HUES64 (cell line): ENCODE data around the gene PROCR. TPM values are rescaled to one million over a fixed set of nuclear protein-coding genes. Genes with fewer than 3 reads are reported as not detected.

Experiments
- H3K27ac ChIP-seq: 2 replicates; pipeline ENCODE4 v1.7.0; 2013; ENCODE audit warnings: low read depth, low read length, inconsistent platforms
- H3K27me3 ChIP-seq: 2 replicates; pipeline ENCODE4 v1.6.1; 2013; ENCODE audit warnings: mild to moderate bottlenecking, low read length; ENCODE audit not compliant: insufficient read depth
- H3K36me3 ChIP-seq: 2 replicates; pipeline ENCODE4 v1.6.1; 2013; ENCODE audit warnings: mild to moderate bottlenecking, low read length; ENCODE audit not compliant: insufficient read depth
- H3K4me1 ChIP-seq: 2 replicates; pipeline ENCODE4 v1.6.1; 2013; ENCODE audit warnings: mild to moderate bottlenecking, low read length, moderate library complexity; ENCODE audit not compliant: insufficient read depth
- H3K4me3 ChIP-seq: 2 replicates; pipeline ENCODE4 v1.5.1; 2013; ENCODE audit warnings: mild to moderate bottlenecking, low read length, moderate library complexity
- H3K9ac ChIP-seq: 2 replicates; pipeline ENCODE4 v1.6.1; 2013; ENCODE audit warnings: mild to moderate bottlenecking, low read depth, low read length
- H3K9me3 ChIP-seq: 2 replicates; pipeline ENCODE4 v1.6.1; 2013; ENCODE audit warnings: low read depth, low read length; ENCODE audit not compliant: insufficient read depth
- WGBS: fragments of 150-250, 120-280 bp; methylation state at CpG from one replicate; pipeline ENCODE4 v1.1.7; 2013; ENCODE audit warnings: missing lambda C conversion rate; 5-methylcytosine and 5-hydroxymethylcytosine counted together
- polyA plus RNA-seq, 2 experiments: library from polyadenylated mRNA; stranded (reverse); fragments of 50-300 nt; gene quantifications; one replicate each; pipeline ENCODE4 v1.2.3, GENCODE V29; 2013

PROCR gene
- polyA plus RNA-seq (2013, experiment 1 of 2): 8.4 TPM
- polyA plus RNA-seq (2013, experiment 2 of 2): 11.6 TPM

DNA sequence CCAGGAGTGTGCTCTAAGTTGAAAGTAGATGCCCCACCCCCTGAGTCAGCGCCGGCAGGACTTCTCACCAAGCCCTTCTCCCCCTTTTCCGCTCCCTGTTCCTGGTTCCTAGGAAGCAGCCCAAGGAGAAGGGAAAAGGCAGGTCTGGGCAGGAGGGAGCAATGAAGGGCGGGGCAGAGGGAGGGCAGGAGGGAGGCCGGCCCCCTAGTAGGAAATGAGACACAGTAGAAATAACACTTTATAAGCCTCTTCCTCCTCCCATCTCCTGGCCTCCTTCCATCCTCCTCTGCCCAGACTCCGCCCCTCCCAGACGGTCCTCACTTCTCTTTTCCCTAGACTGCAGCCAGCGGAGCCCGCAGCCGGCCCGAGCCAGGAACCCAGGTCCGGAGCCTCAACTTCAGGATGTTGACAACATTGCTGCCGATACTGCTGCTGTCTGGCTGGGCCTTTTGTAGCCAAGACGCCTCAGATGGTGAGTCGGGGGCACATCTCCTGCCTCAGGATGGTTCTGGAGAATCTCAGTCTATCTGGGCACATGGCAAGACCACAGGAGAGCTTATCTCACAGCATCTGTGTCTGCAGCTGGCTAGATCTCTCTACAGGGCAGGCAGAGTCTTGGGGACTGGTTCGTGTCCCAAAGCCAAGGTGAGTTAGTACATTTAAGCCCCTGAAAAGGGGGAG, at the start of gene PROCR:
TSS of gene PROCR (plus strand) at position 320 of the 681 bp plus-strand sequence. CDS start at position 403, 83 bp downstream.
- Histone ChIP-seq H3K9ac (peak within 1 kb of the TSS; percentile 20; the same call in 1 of the 2 replicates), H3K27ac (0 out of 2 replicates have a peak within 1 kb of the TSS, but pooled peaks have one; percentile 1), H3K4me1 (peaks cover 14% of the 10 kb centered on the region), H3K27me3 (no peaks in the 10 kb centered on the region), H3K9me3 (no peaks in the 10 kb centered on the region), H3K4me3 (peak within 1 kb of the TSS; percentile 54), H3K36me3 (peaks cover 7% of the 10 kb centered on the region; the same call in 1 of the 2 replicates)
- 9% methylated on average over 15 of the region's 16 CpGs for WGBS

DNA sequence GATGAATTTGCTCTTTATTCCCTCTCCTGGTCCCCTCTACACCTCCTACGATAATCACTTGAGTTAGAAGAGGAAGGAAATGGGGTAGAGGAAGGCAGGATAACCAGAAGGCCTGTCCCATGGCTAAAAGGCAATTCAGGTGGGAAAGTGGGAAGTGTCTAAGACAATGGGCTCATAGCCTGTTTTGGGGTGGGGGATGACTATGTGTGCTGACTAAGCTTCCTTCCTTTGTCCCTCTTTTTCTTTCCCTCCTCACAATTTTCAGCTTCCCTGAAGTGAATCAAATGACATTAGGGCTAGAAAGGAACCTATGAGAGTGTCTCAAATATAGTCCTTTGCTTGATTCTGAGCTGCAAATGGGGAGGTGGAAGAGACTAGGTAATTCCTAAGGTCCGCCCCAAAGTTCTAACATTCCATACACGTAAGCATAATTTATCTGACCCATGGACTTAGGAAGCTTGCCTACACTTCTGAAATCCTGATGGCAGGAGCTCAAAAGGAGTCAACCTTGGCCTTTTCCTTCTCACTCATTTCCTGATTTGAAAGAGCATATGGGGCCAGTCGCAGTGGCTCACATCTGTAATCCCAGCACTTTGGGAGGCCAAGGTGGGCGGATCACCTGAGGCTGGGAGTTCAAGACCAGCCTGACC, 49.0 kb upstream of the PROCR start:
- H3K9ac ChIP-seq: no peak overlapping the region
- H3K27me3 ChIP-seq: no peaks in the 10 kb centered on the region
- H3K4me1 ChIP-seq: no peaks in the 10 kb centered on the region
- no peak overlapping the region for H3K27ac ChIP-seq
- H3K9me3 ChIP-seq: no peaks in the 10 kb centered on the region
- peaks cover 75% of the 10 kb centered on the region for H3K36me3 ChIP-seq
- WGBS: 93% methylated on average over 5 of the region's 5 CpGs
- H3K4me3 ChIP-seq: no peak overlapping the region

DNA sequence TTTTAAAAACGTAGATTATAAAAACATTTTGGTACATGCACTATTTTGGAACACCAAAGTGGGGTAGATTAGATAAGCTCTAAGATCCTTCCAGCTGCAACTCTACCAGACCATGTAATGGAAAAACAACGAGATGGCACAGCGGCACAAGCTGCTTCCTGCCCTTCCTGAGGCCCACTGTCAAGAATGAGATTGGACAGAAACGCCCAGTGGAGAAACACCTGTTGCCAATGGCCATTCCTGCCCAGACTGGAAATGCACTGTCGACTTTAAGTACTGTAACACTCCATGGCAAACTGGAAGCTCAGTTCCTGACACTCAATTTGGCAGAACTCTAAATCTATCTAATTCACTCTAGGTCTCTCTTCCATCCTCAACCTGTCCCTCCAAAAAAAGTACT, 46.1 kb upstream of the PROCR start:
- no peak overlapping the region for H3K9ac ChIP-seq
- 96% methylated on average over 5 of the region's 5 CpGs for WGBS
- H3K27me3 ChIP-seq: no peaks in the 10 kb centered on the region
- H3K4me3 ChIP-seq: no peak overlapping the region
- H3K27ac ChIP-seq: no peak overlapping the region
- peaks cover 67% of the 10 kb centered on the region for H3K36me3 ChIP-seq
- H3K4me1 ChIP-seq: no peaks in the 10 kb centered on the region
- H3K9me3 ChIP-seq: no peaks in the 10 kb centered on the region

DNA sequence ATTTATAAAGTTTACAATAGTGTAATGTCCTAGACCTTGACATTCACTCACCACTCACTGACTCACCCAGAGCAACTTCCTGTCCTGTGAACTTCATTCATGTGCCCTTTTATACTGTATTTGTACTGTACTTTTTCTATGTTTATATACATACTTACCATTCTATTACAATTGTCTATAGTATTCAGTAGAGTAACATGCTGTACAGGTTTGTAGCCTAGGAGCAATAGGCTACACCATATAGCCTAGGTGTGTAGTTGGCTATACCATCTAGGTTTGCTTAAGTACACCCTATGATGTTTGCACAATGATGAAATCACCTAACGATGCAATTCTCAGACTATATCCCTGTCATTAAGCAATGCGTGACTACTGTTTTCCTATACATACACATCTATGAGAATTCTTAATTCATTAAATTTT, 42.2 kb upstream of the PROCR start:
- Histone ChIP-seq H3K27ac (no peak overlapping the region), H3K4me3 (no peak overlapping the region), H3K4me1 (no peaks in the 10 kb centered on the region), H3K9me3 (no peaks in the 10 kb centered on the region), H3K9ac (no peak overlapping the region), H3K36me3 (peaks cover 64% of the 10 kb centered on the region), H3K27me3 (no peaks in the 10 kb centered on the region)
- WGBS: 89% methylated on average over 2 of the region's 2 CpGs

DNA sequence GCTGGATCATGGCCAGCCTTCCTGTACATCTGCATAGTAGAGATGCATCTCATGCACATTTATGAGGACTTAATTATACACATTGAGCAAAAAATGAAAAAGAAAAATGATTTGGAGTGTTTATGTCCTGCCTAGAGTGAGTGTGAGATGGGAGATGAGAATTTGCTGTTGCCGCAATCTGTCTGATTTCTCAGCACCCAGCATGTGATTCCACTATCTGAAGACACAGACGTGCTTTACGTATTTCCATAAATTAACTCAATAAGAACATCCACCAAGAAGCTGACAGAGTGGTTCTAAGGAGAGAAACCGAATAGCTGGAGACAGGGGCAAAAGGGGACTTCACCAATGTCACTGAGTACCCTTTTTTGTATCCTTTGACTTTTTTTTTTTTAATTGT, 39.9 kb upstream of the PROCR start:
- peaks cover 64% of the 10 kb centered on the region for H3K36me3 ChIP-seq

DNA sequence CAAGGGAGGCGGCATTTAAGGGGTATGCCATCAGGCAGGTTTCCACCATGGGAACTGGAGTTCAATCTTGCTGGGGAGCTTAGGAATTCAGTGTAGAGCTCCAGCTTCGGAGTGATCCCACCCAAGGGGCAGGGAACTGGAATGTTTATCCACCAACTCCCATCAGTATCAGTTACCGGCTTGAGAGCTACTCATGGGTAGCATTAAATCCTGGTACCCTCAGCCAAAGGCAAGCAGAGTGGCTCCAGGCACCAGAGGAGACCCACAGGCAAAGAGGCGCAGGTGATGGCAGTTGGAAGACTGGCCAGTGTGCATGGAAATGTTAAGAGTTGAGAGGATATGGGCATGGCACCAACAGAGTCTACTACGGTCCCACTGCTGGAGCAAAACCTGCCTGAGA, 38.8 kb upstream of the PROCR start:
- H3K9ac ChIP-seq: no peak overlapping the region
- H3K4me1 ChIP-seq: no peaks in the 10 kb centered on the region
- no peak overlapping the region for H3K27ac ChIP-seq
- no peaks in the 10 kb centered on the region for H3K27me3 ChIP-seq
- peaks cover 66% of the 10 kb centered on the region for H3K36me3 ChIP-seq
- H3K4me3 ChIP-seq: no peak overlapping the region
- no peaks in the 10 kb centered on the region for H3K9me3 ChIP-seq
- WGBS: 93% methylated on average over 5 of the region's 5 CpGs

More for the DNA sequence above, 39.9 kb upstream of the PROCR start:
- WGBS: 89% methylated on average over 4 of the region's 4 CpGs
- Histone ChIP-seq H3K4me1 (no peaks in the 10 kb centered on the region), H3K27ac (no peak overlapping the region), H3K27me3 (no peaks in the 10 kb centered on the region), H3K9me3 (no peaks in the 10 kb centered on the region), H3K4me3 (no peak overlapping the region), H3K9ac (no peak overlapping the region)

DNA sequence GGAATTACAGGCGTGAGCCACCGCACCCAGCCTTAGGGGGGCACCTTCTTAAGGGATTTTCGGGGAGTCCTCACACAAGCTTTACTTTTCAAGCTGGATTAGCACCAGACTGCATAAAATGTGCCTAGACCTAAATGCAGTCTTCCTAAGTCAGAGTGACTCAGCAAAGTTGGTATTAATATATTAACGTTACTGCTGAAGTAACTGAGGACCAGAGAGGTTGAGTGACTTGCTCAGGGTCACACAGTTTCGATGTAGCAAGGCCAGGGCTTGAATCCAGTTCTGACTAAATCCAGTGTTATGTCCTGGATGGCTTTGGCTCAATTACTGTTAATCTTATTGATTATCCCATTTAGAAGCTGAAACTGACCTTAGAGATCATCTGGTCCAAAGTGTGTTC, 38.1 kb upstream of the PROCR start:
- no peaks in the 10 kb centered on the region for H3K9me3 ChIP-seq
- no peak overlapping the region for H3K4me3 ChIP-seq
- H3K4me1 ChIP-seq: no peaks in the 10 kb centered on the region
- no peak overlapping the region for H3K9ac ChIP-seq
- WGBS: 94% methylated on average over 5 of the region's 5 CpGs
- H3K27ac ChIP-seq: no peak overlapping the region
- peaks cover 69% of the 10 kb centered on the region for H3K36me3 ChIP-seq
- no peaks in the 10 kb centered on the region for H3K27me3 ChIP-seq

DNA sequence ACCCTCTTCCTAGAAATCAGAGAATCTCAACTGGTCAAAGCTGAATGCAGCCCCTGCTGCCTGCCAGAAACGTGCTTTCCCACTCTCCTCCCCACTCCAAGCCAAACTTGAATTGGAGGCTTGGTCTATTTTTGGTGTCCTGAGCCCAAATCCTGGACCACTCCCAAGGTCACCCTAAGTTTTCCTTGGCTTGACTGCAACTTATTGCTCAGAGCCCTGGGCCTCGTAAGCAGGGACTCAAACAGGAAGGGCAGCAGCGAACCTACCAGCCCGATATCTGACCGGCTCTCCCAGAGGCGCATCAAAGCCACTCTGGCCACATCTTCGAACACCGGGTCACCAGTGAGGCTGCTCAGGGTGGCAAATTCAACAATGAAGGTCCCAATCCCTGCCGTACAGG, 37.4 kb upstream of the PROCR start:
- no peak overlapping the region for H3K27ac ChIP-seq
- WGBS: 95% methylated on average over 9 of the region's 9 CpGs

DNA sequence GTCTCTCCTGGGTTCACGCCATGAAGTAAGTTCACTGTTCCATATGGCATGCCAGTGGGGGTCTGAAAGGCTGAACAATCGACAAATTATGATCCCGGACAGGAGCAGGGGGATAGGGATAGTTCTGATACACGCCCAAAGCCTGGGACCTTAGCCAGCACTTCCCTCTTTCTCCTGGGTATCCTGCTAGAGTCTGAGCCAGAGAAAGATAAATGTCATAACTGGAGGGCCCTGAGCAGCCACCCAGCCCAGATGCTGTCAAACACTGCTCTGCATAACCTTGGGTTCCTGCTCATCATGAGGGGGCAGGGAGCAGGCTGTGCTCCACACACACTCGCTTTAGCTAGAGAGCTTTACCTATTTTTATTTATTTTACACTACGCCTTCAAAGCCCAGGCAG, 37.0 kb upstream of the PROCR start:
- no peaks in the 10 kb centered on the region for H3K4me1 ChIP-seq
- no peaks in the 10 kb centered on the region for H3K9me3 ChIP-seq
- no peaks in the 10 kb centered on the region for H3K27me3 ChIP-seq
- peaks cover 69% of the 10 kb centered on the region for H3K36me3 ChIP-seq
- no peak overlapping the region for H3K9ac ChIP-seq
- 94% methylated on average over 6 of the region's 6 CpGs for whole genome bisulfite sequencing
- no peak overlapping the region for H3K4me3 ChIP-seq
- H3K27ac ChIP-seq: no peak overlapping the region

More for the DNA sequence above, 37.4 kb upstream of the PROCR start:
- Histone ChIP-seq H3K27me3 (no peaks in the 10 kb centered on the region), H3K9ac (no peak overlapping the region), H3K36me3 (peaks cover 69% of the 10 kb centered on the region), H3K4me1 (no peaks in the 10 kb centered on the region), H3K4me3 (no peak overlapping the region), H3K9me3 (no peaks in the 10 kb centered on the region)

DNA sequence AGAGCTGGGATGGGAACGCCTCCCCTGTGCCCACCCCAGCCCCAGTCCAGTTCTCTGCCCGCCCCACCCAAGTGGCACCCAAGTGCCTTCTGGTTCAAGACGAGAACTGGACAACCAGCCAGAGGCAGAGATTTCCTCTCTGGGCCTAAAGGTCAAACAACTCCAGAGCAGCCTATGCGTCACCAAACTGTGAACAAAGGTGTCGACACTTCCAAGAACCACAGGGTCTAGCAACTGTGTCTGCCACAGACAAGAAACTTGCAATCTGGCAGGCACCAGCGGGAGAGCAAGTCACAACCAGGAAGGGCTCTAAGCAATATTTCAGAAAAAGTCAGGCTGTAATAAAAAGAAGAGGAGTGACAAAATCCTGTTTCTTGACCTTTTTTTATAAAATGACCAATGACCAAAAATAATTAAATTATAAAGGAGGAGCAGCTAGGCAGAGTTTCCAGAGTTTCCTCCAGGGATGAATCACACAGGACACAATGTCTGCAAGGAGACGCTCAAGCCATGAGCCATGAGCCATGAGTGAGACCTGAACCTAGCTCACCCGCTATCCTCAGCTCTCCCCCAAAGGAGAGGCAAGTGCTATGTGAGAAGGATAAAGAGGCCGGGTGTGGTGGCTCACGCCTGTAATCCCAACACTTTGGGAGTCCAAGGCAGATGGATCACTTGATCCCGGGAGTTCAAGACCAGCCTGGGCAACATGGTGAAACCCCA, 35.8 kb upstream of the PROCR start:
- 94% methylated on average over 11 of the region's 11 CpGs for WGBS
- Histone ChIP-seq H3K4me1 (no peaks in the 10 kb centered on the region), H3K9ac (no peak overlapping the region), H3K27me3 (no peaks in the 10 kb centered on the region), H3K27ac (no peak overlapping the region), H3K4me3 (no peak overlapping the region), H3K9me3 (no peaks in the 10 kb centered on the region), H3K36me3 (peaks cover 68% of the 10 kb centered on the region)

DNA sequence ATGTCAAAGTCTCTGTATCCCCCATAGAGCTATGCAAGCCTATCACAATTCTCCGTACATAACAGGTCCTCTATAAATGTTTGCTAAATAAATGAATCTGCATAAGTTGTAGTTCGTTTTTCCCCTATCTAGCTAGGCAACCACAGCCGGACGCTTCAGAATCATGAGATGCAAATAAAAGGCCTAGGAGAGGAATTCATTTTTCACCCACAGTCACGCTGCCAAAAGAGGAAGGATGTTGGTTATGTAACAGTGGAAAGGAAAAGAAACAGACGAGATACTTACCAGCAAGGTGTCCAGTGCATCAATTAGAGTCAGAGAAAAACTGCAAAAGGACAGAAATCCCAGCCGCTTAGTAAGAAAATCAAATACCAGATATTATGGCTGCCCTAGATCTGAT, 27.2 kb upstream of the PROCR start:
- H3K27ac ChIP-seq: no peak overlapping the region

More for the DNA sequence above, 27.2 kb upstream of the PROCR start:
- H3K4me1 ChIP-seq: peaks cover 12% of the 10 kb centered on the region; the same call in 1 of the 2 replicates
- H3K9me3 ChIP-seq: no peaks in the 10 kb centered on the region
- H3K36me3 ChIP-seq: peaks cover 32% of the 10 kb centered on the region
- 93% methylated on average over 7 of the region's 7 CpGs for WGBS
- no peak overlapping the region for H3K9ac ChIP-seq
- H3K27me3 ChIP-seq: no peaks in the 10 kb centered on the region
- no peak overlapping the region for H3K4me3 ChIP-seq
